NK-92 (cell line): ENCODE results near the gene MBP.

Experiments used
- DNase-seq: peaks from one replicate; lab custom pipeline; 2025; ENCODE audit not compliant: unreplicated experiment; lab: John Stamatoyannopoulos, UW

The MBP gene

GRCh38 chr18:77151033-77151771 lies 18.6 kb upstream of the MBP start:
- DNase-seq: no peak

GRCh38 chr18:77150588-77150987 lies 18.0 kb upstream of the MBP start:
- no peak for DNase-seq

GRCh38 chr18:77148289-77148688 lies 15.7 kb upstream of the MBP start:
- DNase-seq: no peak

GRCh38 chr18:77147418-77147852 lies 14.9 kb upstream of the MBP start:
- DNase-seq: no peak

DNA sequence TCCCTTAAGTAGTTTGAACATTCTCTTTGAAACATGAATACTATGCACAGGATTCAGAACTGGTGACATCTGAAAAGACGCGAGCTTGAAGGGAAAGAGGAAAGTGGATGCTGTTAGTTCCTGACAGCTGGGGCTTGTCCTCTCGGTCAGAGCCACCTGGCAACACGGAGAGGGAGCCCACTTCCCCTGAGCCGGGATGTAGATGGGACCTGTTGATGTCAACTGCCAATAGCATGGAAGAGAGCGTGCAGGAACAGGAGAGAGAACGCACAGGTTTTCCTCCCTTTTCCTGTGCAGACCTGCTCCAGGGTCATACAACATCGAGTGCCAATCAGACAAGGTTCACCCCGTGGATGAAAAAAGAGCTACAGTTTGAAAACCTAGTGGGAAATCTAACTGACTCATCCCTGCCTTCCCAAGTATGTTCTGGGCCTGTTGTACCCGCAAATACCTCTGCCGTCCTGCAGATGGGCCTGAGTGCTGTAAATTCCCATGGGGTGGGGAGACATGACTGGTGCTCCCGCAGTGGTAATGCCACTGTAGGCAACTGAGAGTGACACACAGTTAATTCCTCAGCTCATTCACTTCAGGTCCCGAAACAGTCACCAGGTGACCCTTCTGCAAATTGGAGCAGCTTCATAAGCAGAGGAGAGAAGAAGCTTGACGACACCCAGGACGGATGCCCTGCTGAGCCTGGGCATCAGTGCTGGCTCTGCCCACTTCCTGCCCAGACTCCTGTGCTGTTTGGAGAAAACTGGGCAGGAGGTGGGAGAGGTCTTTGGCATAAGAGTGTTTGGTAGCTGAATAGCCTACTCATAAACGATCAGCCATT lies 13.9 kb upstream of the MBP start:
- DNase-seq: no peak

DNA sequence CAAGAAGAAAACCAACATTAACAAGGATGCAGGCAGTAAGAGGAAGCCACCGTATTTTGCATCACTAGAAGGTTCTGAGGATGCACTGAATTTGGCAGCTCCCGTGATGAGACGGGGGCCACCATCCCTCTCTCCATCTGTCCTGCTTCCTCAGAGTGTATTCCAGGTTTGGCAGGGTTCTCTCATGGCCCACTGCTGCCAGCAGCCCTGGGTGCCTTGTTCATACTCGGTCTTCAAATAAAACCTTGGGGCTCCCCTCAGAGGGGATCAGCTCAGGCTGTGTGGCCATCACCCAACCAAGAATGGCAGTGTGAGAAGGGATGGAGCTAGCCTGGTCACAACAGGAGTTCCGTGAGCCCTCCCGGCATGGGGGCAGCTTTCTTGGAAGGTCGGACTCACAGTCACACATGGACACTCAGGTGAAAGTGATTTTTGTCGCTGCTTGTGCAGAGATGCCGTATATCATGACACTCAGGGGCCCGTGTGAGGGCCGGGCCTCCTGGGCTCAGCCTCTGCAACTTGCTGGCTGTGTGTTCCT lies 12.8 kb upstream of the MBP start:
- no peak for DNase-seq

- no peak for DNase-seq
These were observed 12.0 kb upstream of the MBP start for GRCh38 chr18:77144451-77145118.

DNA sequence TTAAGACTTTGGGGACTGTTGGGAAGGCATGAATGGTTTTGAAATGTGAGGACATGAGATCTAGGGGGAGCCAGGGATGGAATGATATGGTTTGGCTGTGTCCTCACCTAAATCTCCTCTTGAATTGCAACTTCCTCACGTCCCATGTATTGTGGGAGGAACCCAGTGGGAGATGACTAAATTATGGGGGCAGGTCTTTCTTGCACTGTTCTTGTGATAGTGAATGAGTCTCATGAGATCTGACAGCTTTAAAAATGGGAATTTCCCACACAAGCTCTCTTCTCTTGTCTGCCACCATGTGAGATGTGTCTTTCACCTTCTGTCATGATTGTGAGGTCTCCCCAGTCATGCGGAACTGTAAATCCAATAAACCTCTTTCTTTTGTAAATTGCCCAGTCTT lies 11.5 kb upstream of the MBP start:
- DNase-seq: no peak

DNA sequence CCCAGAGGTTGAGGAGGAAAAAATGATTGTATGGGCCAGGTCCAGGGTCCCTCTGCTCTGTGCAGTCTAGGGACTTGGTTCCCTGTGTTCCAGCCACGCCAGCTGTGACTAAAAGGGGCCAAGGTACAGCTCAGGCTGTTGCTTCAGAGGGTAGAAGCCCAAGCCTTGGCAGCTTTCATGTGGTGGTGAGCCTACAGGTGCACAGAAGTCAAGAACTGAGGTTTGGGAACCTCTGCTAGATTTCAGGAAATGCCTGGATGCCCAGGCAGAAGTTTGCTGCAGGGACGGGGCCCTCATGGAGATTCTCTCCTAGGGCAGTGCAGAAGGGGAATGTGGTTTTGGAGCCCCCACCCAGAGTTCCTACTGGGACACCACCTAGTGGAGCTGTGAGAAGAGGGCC lies 10.6 kb upstream of the MBP start:
- DNase-seq: no peak

DNA sequence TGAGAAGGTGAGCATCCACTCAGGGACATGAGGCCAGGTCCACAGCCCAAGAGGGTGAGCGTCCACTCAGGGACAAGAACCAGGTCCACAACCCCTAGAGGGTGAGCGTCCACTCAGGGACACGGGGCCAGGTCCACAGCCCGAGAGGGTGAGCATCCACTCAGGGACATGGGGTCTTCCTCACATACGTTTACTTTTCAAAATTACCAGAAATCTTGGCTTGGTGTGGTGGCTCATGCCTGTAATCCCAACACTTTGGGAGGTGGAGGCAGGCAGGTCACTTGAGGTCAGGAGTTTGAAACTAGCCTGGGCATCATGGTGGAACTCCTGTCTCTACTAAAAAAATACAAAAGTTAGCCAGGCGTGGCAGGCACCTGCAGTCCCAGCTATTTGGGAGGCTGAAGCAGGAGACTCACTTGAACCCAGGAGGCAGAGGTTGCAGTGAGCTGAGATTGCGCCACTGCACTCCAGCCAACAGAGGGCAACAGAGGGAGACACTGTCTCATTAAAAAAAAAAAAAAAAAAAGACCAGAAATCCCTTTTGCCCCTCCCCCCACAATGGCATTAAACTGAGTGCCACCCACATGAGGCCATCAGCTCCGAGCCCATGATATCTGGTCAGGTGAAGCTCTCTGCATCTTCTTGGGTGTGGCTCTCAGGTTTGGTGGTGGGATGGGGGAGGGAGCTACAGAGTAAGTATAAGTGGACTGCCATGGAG lies 9.0 kb upstream of the MBP start:
- DNase-seq: no peak

- DNase-seq: no peak
These were observed 8.0 kb upstream of the MBP start for GRCh38 chr18:77140439-77141109.

GRCh38 chr18:77140030-77140429 lies 7.4 kb upstream of the MBP start:
- DNase-seq: no peak

DNA sequence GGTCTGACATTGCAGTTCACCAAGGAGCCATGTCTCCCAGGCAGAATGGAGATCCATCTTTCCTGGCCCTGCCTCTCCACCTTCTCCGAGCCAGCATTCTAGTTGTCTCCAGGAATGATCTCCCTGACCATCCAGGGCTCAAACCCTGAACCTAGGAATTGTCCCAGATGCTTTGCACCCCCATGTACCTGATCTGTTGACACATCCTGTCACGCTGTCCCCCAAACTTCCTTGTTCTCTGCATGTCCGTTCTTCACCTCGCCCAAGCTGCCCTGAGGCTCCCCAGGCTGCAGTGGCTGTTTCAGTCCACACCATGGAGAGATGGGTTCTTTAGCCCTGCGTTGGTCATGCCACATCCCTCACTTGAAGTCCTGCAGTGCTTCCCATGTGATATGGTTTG lies 7.0 kb upstream of the MBP start:
- no peak for DNase-seq

DNA sequence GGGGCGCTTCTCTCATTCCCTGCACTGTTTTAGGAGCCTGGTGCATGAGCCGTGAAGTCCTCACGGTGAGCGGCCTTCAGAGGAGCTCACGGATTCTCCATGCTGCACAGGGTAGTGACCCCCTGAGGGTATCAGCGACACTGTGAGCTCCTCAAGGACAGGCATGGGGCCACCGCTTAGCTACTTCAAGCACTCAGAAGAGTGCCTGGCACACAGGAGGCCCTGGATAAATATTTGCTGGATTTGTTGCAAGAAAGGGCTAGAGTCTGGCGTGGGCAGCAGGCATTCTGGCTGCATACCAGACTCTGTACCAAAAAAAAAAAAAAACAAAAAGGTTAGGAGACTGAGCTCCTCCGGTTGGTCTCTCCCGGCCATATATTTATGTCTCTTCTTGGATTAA lies 5.7 kb upstream of the MBP start:
- no peak for DNase-seq

- no peak for DNase-seq
These were observed 5.3 kb upstream of the MBP start for GRCh38 chr18:77137851-77138250.

DNA sequence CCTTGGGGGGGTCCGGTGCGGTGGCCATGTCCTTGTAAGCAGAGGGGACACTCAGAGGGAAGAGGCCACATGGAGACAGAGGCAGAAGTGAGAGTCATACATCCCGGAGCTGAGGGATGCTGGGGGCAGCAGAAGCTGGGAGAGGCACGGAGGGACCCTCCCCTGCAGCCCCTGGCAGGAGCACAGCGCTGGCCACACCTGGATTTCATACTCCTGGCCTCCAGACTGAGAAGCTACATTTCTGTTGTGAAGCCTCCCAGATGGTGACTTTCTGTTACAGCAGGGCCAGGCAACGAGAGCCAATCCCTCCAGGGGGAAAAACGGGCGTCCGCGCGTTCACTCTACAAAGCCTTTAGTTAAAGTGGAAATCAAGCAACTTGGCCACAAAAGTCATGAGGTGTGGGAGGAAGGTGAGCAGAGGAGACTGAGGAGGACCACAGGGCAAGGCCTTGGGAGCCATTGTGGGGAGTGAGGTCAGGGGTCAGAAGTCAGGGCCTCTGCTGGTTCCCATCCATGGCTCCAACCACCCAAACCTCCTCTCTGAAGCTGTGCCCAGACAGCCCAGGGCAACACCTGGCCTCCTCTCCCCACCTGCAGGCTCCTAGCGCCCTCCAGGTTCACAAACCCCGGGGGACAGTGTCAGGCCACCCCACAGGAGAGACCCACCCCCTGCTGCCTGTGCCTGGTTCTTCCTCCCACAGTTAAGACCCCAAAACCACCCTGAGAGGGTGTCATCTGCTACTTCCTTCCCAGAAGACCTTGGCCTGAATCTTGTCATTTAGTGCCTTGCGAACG lies 4.5 kb upstream of the MBP start:
- no peak for DNase-seq

GRCh38 chr18:77136076-77136718 lies 3.6 kb upstream of the MBP start:
- DNase-seq: no peak

GRCh38 chr18:77135339-77136075 lies 2.9 kb upstream of the MBP start:
- no peak for DNase-seq
